GM19452 (cell line): ENCODE data around the gene WIPF2.

Experiments
- ATAC-seq: cut with Tn5 transposase; IDR thresholded peaks from one replicate; pipeline ENCODE4 v1.9.1; 2021; ENCODE audit not compliant: unreplicated experiment

WIPF2 gene

DNA sequence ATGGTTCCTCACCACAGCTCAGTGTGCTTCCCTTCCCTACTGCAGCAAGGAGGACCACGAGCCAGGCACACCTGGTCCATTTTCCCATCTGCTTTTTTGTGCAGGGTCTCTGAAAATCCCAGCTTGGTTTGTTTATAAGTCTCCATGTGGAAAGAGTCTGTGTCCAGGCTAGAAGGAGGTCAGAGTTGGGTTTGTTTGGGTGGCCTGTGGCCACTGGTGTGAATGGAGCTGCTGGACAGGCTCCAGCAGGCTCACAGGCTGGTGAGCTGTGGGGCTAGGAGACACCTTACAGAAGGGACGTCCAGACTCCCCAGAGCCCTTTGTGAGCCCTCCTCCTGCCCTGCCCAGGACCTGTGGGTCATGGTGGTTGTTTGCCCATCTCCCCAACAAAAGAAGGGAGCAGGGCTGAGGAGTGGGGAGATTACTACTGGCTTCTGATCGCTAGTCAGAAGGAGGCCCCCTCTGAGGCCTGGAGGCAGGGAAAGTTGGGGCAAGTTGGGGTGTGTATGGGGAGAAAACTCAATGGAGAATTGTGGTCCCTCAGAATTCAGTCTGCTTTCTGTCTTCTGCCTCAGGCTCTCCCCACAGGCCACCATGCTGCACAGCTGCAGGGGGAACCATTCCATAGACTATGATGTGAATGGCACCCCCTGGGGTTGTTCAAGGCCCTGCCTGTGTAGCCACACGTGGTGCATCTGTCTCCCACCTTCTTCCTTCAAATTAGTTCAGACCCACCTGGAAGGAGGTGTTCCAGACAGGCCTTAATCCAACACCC lies 94.0 kb downstream of the WIPF2 start:
- ATAC-seq, result no peak

GRCh38 chr17:40313668-40314583 lies 94.8 kb downstream of the WIPF2 start:
- no peak for ATAC-seq

GRCh38 chr17:40314584-40314956 lies 95.5 kb downstream of the WIPF2 start:
- no peak for ATAC-seq

GRCh38 chr17:40315206-40315605 lies 96.1 kb downstream of the WIPF2 start:
- no peak for ATAC-seq

- ATAC-seq, result no peak
Observed at GRCh38 chr17:40315678-40316570, 96.8 kb downstream of the WIPF2 start.

- no peak for ATAC-seq
Observed at GRCh38 chr17:40316571-40317344, 97.7 kb downstream of the WIPF2 start.

GRCh38 chr17:40317345-40317873 lies 98.3 kb downstream of the WIPF2 start:
- ATAC-seq, result no peak

DNA sequence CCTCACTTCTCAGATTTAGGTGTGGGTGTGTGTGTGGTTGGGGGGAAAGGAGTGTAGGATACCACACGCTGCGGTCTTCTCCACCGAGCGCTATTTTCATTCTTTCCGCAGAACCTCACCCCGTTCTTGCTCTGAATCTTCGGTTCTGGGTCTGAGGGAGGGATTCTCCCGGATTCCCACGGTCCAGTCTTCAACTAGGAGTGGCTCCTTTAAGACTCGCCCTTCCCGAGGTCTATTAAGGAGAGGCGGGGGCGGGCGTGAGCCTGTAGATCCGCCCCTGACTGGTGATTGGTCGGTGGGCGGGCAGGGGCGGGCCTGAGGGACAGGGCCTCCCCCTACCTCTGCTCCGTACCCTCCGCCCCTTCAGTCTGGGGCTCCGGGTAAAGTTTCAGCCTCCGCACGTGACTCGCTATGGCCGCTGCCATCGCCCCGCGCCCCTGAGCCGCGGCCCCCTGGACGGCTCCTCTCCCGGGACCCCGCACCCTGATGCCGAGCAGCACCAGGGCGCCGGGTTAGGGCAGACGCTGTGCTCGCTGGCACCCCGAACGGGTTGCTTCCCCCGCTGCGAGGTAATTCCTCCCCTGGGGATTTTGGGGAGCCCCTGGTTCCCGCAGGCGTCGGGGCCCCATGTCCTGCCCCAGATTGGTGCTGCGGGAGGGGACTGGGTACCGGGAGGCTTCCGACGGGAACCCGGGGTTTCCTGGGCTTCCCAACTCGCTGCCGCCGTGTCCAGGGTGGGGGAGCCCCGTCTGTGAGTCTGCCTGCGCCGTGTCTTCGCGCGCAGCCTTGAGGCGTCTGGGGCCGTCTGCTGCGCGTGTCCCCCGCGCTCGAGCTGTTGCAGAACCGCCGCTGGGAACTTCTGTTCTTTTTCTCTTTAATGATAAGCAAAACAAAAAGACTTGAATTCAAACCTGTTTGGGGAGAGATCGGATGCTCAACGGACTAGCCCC lies 99.1 kb downstream of the WIPF2 start:
- peak; percentile 58 for ATAC-seq

- no peak for ATAC-seq
Observed at GRCh38 chr17:40318830-40319391, 99.8 kb downstream of the WIPF2 start.

DNA sequence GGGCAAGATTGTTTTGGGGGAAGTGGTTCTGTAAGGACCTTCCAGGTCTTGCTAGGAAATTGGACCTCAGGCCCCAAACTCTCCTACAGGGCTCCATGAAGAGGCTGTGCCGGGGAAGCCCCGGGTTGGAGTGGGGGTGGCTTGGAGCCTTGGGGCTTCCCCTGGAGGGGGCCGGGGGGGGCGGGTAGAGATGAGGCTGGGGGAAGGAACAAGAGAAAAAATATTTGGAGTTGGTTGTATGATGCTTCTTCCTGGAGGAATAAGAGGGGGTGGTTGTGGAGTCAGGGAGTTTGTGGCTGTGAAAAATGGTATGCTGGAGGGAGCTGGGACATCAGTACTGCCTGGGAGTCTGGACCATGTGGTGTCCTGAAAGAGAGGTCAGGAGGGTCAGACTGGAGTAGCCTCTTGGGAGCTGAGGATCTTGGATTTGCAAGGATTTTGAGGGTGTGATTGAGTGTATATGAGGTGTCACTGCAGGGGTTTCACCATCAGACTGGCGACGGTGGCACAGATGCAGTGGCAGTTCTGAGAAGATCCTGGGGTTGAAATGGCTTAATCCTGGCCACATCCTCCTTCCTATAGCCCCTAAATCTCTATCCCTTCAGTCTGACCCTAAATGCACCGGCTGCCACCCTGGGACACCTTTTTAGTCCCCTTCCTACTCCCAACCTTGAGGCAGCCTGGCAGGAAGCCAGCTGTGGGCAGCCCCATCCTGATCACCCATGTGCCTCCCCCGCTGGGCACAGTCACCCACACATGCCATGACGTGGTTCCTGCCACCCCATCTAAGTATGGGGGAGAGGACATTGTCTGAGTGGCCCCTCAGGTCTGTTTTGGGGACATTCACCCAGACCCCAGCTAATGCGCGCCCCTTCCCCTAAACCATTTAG lies 100.8 kb downstream of the WIPF2 start:
- no peak for ATAC-seq

GRCh38 chr17:40320756-40321523 lies 101.8 kb downstream of the WIPF2 start:
- no peak for ATAC-seq

GRCh38 chr17:40321524-40321929 lies 102.4 kb downstream of the WIPF2 start:
- no peak for ATAC-seq

- ATAC-seq, result no peak
Observed at GRCh38 chr17:40321961-40322357, 102.9 kb downstream of the WIPF2 start.

- ATAC-seq, result peak; percentile 32
Observed at GRCh38 chr17:40322358-40323315, 103.5 kb downstream of the WIPF2 start.
